Activated naive CD4-positive, alpha-beta T cell treated with anti-CD3 and anti-CD28 coated beads, Interleukin-2, amount 50 U/mL, for 72 hours (primary cell): ENCODE measurements around the gene TBX6. TPM values are rescaled to one million over a fixed set of nuclear protein-coding genes. Genes with fewer than 3 reads are reported as not detected.

Experiments
- ATAC-seq, 2 donors: fragments of 150-1000 bp; cut with Tn5 transposase; 2 replicates each; pipeline ENCODE4 v1.10.0; 2021; ENCODE audit warnings: mild to moderate bottlenecking in 2 of 2, moderate library complexity in 2 of 2
- DNase-seq, 2 donors: peaks; one replicate each; pipeline ENCODE4 v3.0.0; 2021 to 2022; ENCODE audit warnings: low spot score in 2 of 2
- H3K27ac Mint-ChIP-seq, 2 donors: one replicate each; pipeline ENCODE4 v1.8.0; 2022; ENCODE audit warnings: mild to moderate bottlenecking in 2 of 2, mixed read lengths in 2 of 2
- H3K36me3 Mint-ChIP-seq, 2 donors: one replicate each; pipeline ENCODE4 v1.8.0; 2022; ENCODE audit warnings: mixed read lengths in 2 of 2
- H3K9me3 Mint-ChIP-seq, 2 donors: one replicate each; pipeline ENCODE4 v1.8.0; 2022; ENCODE audit warnings: mixed read lengths in 2 of 2
- total RNA-seq, 2 donors: library from RNA; stranded (reverse); gene quantifications; one replicate each; pipeline ENCODE4 v1.2.3, GENCODE V29; 2022

Gene TBX6
- total RNA-seq, 2 donors from 2014 or later: 3.9 to 5.7 TPM

- H3K27ac Mint-ChIP-seq: peak overlapping the region; percentile 94 to 96
- DNase-seq (peak in 1 of 2 donors; percentile 81), ATAC-seq (no peak)
- H3K36me3 Mint-ChIP-seq: peaks cover 27 to 36% of the 10 kb centered on the region in 2 donors
- peaks cover 5 to 12% of the 10 kb centered on the region in 2 donors for H3K9me3 Mint-ChIP-seq
These were observed 3.7 kb upstream of the TBX6 start for GRCh38 chr16:30095166-30096078.

GRCh38 chr16:30094541-30095165 is 2.9 kb upstream of the TBX6 start:
- peaks cover 27 to 36% of the 10 kb centered on the region in 2 donors for H3K36me3 Mint-ChIP-seq
- no peak for DNase-seq

GRCh38 chr16:30092373-30093010 is 768 bp upstream of the TBX6 start:
- Mint-ChIP-seq H3K9me3 (peaks cover under 1 to 8% of the 10 kb centered on the region in 2 donors), H3K36me3 (peaks cover 22 to 26% of the 10 kb centered on the region in 2 donors)
- ATAC-seq: peak; percentile 47 to 73

More at GRCh38 chr16:30094541-30095165, 2.9 kb upstream of the TBX6 start:
- no peak for ATAC-seq
- H3K27ac Mint-ChIP-seq: peak overlapping the region; percentile 90 to 94
- H3K9me3 Mint-ChIP-seq: peaks cover 5 to 12% of the 10 kb centered on the region in 2 donors

DNA sequence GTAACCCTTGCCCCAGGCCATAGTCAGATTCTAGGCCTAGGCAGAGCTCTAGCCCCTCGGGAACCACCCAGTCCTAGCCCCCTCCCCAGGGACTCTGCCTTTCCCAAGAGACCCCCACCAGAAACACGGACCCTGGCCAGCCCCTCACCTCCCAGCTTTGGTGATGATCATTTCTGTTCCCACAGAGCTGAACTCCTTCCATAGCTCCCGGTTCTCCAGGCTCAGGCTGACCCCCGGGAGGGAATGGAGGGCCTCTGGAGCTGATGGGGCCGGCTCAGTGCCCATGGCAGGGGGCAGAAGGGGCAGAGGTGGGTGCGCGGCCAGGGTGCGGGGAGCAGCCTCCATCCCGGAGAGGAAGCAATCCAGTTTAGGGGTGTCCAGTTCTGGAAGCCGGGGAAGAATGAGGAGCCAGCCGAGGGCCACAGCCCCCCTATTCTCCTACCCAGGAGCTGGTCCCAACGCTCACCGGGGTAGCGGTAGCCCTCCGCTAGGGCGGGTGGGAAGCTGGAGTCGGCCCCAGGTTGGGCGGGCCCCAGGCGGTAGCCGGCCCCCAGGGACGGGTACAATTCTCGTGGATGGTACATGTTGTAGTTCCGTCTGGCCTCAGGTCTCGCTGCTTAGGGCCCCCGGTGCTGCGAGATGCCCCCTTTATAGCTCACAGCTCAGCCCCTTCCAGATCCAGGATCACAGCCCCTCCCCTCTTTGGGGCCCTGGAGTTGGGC is 953 bp downstream of the TBX6 start:
- no peak for ATAC-seq
- no peak for DNase-seq

More at GRCh38 chr16:30092373-30093010, 768 bp upstream of the TBX6 start:
- DNase-seq: peak; percentile 73 to 92
- H3K27ac Mint-ChIP-seq: peak overlapping the region; percentile 94

DNA sequence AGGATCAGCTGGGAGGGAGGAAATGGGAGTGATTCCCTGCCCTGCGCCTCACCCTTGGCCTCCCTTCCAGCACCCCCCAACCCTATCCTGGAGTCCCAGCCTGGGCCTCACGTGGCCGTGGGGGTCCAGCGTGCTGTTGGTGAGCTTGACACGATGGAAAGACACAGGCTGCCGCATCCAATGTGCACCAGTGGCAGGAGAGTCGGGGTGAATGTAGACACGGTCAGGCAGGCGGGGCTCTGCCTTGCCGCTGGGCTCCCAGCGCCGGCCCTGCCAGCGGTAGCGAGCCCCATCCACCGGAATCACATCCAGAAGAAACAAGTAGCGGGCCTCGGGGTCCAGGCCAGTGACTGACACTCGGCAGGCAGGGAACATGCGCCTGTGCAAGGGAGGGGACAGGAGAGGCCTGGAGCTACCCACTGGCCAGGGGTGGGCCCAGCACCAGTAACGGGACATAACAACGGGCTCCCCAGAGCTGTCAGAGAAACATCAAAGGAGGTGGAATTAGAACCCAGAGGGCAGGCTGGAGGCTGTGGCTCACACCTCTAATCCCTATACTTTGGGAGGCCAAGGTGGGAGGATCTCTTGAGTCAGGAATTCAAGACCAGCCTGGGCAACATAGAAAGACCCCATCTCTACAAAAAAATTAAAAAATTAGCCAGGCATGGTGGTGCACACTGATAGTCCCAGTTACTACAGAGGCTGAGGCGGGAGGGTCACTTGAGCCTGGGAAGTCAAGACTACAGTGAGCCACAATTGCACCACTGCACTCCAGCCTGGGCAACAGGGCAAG is 2.7 kb downstream of the TBX6 start:
- H3K36me3 Mint-ChIP-seq: peaks cover 2 to 16% of the 10 kb centered on the region in 2 donors
- ATAC-seq (no peak), DNase-seq (no peak)
- H3K9me3 Mint-ChIP-seq: no peaks in the 10 kb centered on the region
- H3K27ac Mint-ChIP-seq: peak overlapping the region; percentile 80 to 81

More for the DNA sequence above, 953 bp downstream of the TBX6 start:
- Mint-ChIP-seq H3K36me3 (peaks cover 12 to 21% of the 10 kb centered on the region in 2 donors), H3K27ac (peak overlapping the region; percentile 80 to 81), H3K9me3 (no peaks in the 10 kb centered on the region)

- Mint-ChIP-seq H3K9me3 (no peaks in the 10 kb centered on the region), H3K36me3 (peaks cover 0 to 14% of the 10 kb centered on the region in 2 donors), H3K27ac (peak overlapping the region in 1 of 2 donors; percentile 10)
- DNase-seq: no peak
- no peak for ATAC-seq
These were observed 3.4 kb downstream of the TBX6 start for GRCh38 chr16:30088237-30088831.

- no peak for ATAC-seq
- Mint-ChIP-seq H3K36me3 (peaks cover 1 to 11% of the 10 kb centered on the region in 2 donors), H3K9me3 (no peaks in the 10 kb centered on the region), H3K27ac (peak overlapping the region in 1 of 2 donors; percentile 69)
- DNase-seq: no peak
These were observed 4.4 kb downstream of the TBX6 start for GRCh38 chr16:30087181-30087898.

- DNase-seq: no peak
- ATAC-seq: no peak
- Mint-ChIP-seq H3K36me3 (peaks cover 7 to 11% of the 10 kb centered on the region in 2 donors), H3K9me3 (no peaks in the 10 kb centered on the region), H3K27ac (no peak overlapping the region)
These were observed 5.2 kb downstream of the TBX6 start for GRCh38 chr16:30086291-30087140.

DNA sequence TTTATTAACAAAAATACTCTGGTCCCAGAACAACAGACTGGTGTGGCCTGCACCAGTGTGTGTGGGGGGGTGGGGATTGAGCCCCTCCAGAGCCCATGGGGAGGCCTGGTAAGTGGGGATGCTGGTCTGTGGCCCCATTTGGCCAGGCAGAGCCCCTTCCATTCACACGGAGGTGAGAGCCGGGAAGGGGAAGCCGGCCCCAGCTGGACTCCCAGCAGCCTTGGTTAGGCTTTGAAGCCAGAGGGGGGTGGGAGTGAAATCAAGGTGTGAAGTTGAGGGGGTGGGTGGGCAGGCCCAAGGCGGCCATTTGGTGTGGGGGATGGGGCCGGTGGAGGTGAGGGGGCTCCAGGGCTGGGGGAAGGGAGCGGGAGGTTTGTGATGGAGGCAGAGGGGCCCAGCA is 5.9 kb downstream of the TBX6 start:
- Mint-ChIP-seq H3K27ac (no peak overlapping the region), H3K9me3 (no peaks in the 10 kb centered on the region), H3K36me3 (peaks cover 7 to 11% of the 10 kb centered on the region in 2 donors)
- DNase-seq (no peak), ATAC-seq (no peak)

DNA sequence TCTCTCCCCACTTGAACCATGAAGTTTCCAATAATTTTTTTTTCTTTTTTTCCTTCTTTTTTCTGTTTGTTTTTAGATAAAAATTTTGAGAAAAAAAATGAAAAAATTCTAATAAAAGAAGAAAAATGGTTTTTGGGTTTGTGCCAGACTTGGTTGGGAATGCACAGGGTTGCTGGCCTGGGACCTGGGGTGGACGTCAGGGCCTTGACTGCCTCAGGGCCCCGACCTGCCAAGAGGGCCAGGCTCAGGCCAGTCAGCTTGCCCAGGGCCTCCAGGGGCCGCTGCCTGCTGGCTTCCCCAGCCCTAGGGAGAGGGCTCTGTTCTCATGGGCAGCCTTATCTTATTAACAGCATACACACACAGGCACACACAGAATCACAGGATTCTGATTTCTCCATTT is 6.5 kb downstream of the TBX6 start:
- Mint-ChIP-seq H3K27ac (no peak overlapping the region), H3K9me3 (no peaks in the 10 kb centered on the region), H3K36me3 (peaks cover 7 to 11% of the 10 kb centered on the region in 2 donors)
- no peak for DNase-seq
- ATAC-seq: no peak

DNA sequence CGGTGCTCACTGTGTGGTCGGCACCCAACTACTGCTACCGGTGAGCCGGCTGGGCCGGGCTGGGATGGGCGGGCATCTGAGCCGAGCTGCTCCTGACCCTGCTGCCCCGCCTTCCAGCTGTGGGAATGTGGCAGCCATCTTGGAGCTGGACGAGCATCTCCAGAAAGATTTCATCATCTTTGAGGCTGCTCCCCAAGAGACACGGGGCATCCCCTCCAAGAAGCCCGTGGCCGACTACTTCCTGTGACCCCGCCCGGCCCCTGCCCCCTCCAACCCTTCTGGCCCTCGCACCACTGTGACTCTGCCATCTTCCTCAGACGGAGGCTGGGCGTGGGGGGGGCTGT is 6.9 kb downstream of the TBX6 start:
- Mint-ChIP-seq H3K27ac (no peak overlapping the region), H3K9me3 (no peaks in the 10 kb centered on the region), H3K36me3 (peaks cover 7 to 13% of the 10 kb centered on the region in 2 donors)
- ATAC-seq (no peak), DNase-seq (no peak)

DNA sequence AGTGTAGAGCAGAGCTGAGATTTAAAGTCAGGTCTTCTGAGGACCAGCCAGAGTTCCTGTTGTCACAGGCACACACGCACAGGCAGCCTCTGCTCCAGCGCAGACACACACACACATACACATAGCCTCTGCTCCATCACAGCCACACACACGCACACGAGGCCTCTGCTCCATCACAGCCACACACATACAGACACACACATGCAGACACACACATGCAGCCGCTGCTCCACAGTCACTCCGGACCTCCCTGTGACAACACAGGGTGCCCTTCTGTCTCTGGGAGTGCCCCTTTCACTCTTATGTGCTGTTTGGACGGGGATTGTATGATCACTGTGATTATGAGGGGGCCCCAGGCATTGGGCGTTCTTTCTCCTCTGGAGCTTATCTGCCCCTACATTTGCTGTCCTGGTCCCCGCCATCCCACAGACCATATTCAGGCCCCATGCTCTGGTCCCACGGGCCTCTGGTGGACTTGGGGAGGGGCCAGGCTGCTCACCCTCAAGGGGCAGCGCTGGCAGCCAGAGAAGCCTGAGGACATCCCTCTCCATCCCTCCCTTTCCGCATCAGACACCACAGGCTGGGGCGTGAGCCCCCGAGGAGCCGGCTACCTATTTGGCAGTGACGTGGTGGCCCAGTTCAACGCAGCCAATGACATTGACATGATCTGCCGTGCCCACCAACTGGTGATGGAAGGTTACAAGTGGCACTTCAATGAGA is 7.5 kb downstream of the TBX6 start:
- H3K27ac Mint-ChIP-seq: peak overlapping the region in 1 of 2 donors; percentile 37
- no peak for ATAC-seq

DNA sequence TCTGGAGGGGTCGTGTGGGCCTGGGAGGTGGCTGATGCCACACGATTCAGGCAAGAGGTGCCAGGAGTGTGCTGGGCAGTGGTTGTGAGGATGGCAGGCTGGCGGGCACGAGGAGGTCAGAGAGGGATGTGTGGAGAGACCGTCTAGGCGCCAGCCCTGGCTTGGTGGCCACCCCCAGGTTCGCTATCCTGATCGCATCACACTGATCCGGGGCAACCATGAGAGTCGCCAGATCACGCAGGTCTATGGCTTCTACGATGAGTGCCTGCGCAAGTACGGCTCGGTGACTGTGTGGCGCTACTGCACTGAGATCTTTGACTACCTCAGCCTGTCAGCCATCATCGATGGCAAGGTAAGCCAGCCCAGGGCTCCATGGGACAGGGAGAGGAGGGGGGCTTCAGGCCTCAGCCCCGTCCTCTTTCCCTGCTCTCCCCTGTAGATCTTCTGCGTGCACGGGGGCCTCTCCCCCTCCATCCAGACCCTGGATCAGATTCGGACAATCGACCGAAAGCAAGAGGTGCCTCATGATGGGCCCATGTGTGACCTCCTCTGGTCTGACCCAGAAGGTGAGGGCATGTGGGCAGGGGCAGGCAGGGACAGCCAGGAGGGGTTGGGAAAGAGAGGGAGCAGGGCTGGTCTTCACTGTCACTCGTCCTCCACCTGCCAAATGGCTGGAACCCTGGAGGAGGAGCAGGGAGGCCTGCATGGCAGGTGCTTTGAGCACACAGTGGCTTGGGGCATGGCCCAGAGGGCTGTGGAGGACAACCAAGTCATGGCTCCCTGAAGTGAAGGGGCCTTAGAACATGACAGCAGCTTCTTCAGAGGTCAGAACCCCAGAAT is 8.3 kb downstream of the TBX6 start:
- Mint-ChIP-seq H3K9me3 (no peaks in the 10 kb centered on the region), H3K36me3 (peaks cover 7 to 19% of the 10 kb centered on the region in 2 donors), H3K27ac (peak overlapping the region; percentile 40 to 52)
- ATAC-seq (no peak), DNase-seq (no peak)

More for the DNA sequence above, 7.5 kb downstream of the TBX6 start:
- peaks cover 7 to 18% of the 10 kb centered on the region in 2 donors for H3K36me3 Mint-ChIP-seq
- no peak for DNase-seq
- H3K9me3 Mint-ChIP-seq: no peaks in the 10 kb centered on the region
